Panc1 (cell line): ENCODE results near the gene DNM3. TPM values are rescaled to one million over a fixed set of nuclear protein-coding genes. Genes with fewer than 3 reads are reported as not detected.

Source experiments
- ATAC-seq: fragments of 200-7000 bp; cut with Tn5 transposase; 2 replicates; pipeline ENCODE4 v1.9.1; 2020; ENCODE audit warnings: mild to moderate bottlenecking, moderate library complexity
- BruUV-seq: library from RNA; stranded (reverse); fragments of 400-500 nt; replicated peaks from 2 replicates; lab custom pipeline; 2021; lab: Mats Ljungman, UMichigan
- CTCF ChIA-PET: fragments of 300-600 bp; sonication (Branson Sonifier 250); formaldehyde crosslinking; loops from one replicate; lab custom pipeline; 2022; ENCODE audit warnings: antibody characterized with exemption; lab: Charles Lee
- POLR2A ChIA-PET: fragments of 300-600 bp; sonication (Branson Sonifier 250); formaldehyde crosslinking; loops from one replicate; lab custom pipeline; 2022; ENCODE audit warnings: antibody characterized with exemption; lab: Charles Lee
- DNase-seq: peaks from one replicate; pipeline ENCODE4 v3.0.0-alpha.2; 2010; ENCODE audit warnings: low read depth, low spot score
- H3K27ac ChIP-seq: 2 replicates; pipeline ENCODE4 v1.5.1; 2011; ENCODE audit warnings: mild to moderate bottlenecking, low read length, inconsistent platforms
- H3K27me3 ChIP-seq: fragments of 200-500 bp; sonication (Bioruptor generic); 2 replicates; pipeline ENCODE4 v1.6.0; 2014; ENCODE audit warnings: low read length, inconsistent platforms; ENCODE audit not compliant: control insufficient read depth, insufficient read depth
- H3K36me3 ChIP-seq: fragments of 200-500 bp; sonication (Bioruptor generic); 2 replicates; pipeline ENCODE4 v1.5.1; 2014; ENCODE audit warnings: inconsistent platforms, mild to moderate bottlenecking, low read length, moderate library complexity; ENCODE audit not compliant: control insufficient read depth, insufficient read depth
- H3K4me1 ChIP-seq: 2 replicates; pipeline ENCODE4 v1.5.1; 2011; ENCODE audit warnings: inconsistent platforms, mild to moderate bottlenecking, low read length, moderate library complexity; ENCODE audit not compliant: control insufficient read depth, insufficient read depth
- H3K4me3 ChIP-seq, 2 experiments: 2 replicates each; pipeline ENCODE4 v1.5.1; 2011 to 2012; ENCODE audit warnings: low read depth in 2 of 2, low read length in 2 of 2, mild to moderate bottlenecking in 2 of 2, inconsistent platforms in 1 of 2, moderate library complexity in 1 of 2
- H3K9me3 ChIP-seq: fragments of 200-500 bp; sonication (Bioruptor generic); 2 replicates; pipeline ENCODE4 v1.5.1; 2014; ENCODE audit warnings: low read depth, mild to moderate bottlenecking, inconsistent platforms, low read length, moderate library complexity; ENCODE audit not compliant: control insufficient read depth, insufficient read depth
- POLR2AphosphoS5 ChIP-seq: IDR thresholded peaks from 2 replicates; pipeline ENCODE4 v1.6.1; 2012; ENCODE audit warnings: mild to moderate bottlenecking, low read depth, low read length, moderate library complexity
- SIN3A ChIP-seq: IDR thresholded peaks from 2 replicates; pipeline ENCODE4 v1.6.1; 2012; ENCODE audit warnings: low read depth, mild to moderate bottlenecking, low read length, moderate library complexity, borderline replicate concordance; ENCODE audit not compliant: insufficient read depth
- TCF7L2 ChIP-seq: IDR thresholded peaks from 2 replicates; pipeline ENCODE4 v1.6.1; 2011; ENCODE audit warnings: mild to moderate bottlenecking, low read depth, low read length, inconsistent platforms
- in situ Hi-C: cut with HindIII; loops from 2 replicates; pipeline ENCODE4 v1.10.0; 2016; ENCODE audit warnings: low sequenced_read_pairs, low pct_unique_long_range_greater_than_20kb
- intact Hi-C: fragments of 100-400 bp; cut with micrococcal nuclease; formaldehyde crosslinking; loops from one replicate; pipeline ENCODE4 v1.10.0; 2022; ENCODE audit not compliant: unreplicated experiment
- total RNA-seq: library from RNA; stranded (reverse); gene quantifications from one replicate; pipeline ENCODE4 v1.2.1, GENCODE V29; 2021; ENCODE audit not compliant: unreplicated experiment
- TF ChIP-seq, protein P1 (sequence below), 2 experiments: IDR thresholded peaks; 2 replicates each; pipeline ENCODE4 v1.6.1; 2011 to 2012; ENCODE audit warnings: low read depth in 2 of 2, control low read depth in 1 of 2, low read length in 1 of 2, mild to moderate bottlenecking in 1 of 2, moderate library complexity in 1 of 2; ENCODE audit not compliant: insufficient read depth in 1 of 2
- TF ChIP-seq, protein P2 (sequence below): fragments of 450-650 bp; IDR thresholded peaks from 2 replicates; pipeline ENCODE4 v1.5.1; 2017; ENCODE audit warnings: mild to moderate bottlenecking

Gene DNM3
- total RNA-seq, 1 experiment from 2014 or later = 0.46 TPM

DNA sequence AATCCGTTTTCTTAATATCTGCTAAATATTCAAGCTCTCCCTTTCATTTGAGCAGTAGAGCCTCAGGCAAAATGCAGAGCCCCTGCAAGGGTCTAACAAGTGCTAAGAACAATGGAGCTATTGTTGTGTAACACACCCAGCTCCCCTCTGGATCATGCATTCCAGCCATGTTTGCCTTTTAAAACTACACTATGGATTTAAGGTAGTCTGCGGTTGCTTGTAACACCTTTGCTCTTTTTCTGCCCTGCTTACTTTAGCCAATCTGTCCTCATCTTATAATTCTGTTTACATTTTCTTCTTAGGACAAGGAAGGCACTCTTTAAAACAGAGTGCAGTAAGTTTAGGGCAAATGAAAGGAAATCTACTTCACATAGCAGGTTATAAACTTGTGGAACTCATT lies 519.2 kb downstream of the DNM3 start:
- DNase-seq (no peak), ATAC-seq (peak; percentile 30; the same call in 1 of the 2 replicates)
- intact Hi-C loops = no loop called here
- CTCF ChIA-PET = no interaction called here
- Histone ChIP-seq H3K4me3 (no peak overlapping the region), H3K27ac (peak overlapping the region; percentile 100), H3K4me1 (peaks cover 43% of the 10 kb centered on the region), H3K9me3 (peaks cover 10% of the 10 kb centered on the region; the same call in 1 of the 2 replicates), H3K36me3 (no peaks in the 10 kb centered on the region), H3K27me3 (no peaks in the 10 kb centered on the region)
- TF ChIP-seq TCF7L2 (peak; percentile 54; the same call in 1 of the 2 replicates), POLR2AphosphoS5 (no peak)
- POLR2A ChIA-PET = interaction anchor here (1.0 kb wide), 1 partner anchor 14 kb away, joined by 3 read pairs; no protein-coding TSS in a partner anchor
- in situ Hi-C loops = no loop called here
- BruUV-seq = no TSS peak

DNA sequence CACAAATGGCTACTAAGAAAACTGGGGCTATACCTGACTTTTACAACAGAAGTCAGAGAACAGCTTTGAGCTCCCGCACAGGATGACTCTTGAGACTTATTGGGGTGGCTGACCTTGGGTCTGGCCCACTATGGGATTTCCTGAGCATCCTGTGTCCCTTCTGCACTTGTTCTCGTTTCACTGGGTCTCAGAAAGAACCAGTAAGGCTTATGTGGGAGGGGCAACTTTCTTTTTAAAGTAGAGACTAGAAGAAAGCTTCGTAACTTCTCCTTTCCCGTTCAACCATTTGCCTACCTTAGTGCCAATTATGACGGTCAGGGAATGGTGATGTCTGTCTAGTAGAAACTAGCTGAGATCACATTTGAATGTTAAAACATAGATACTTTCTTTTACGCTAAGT lies 519.7 kb downstream of the DNM3 start:
- H3K9me3 ChIP-seq = peaks cover 15% of the 10 kb centered on the region; the same call in 1 of the 2 replicates
- no TSS peak for BruUV-seq
- no peaks in the 10 kb centered on the region for H3K36me3 ChIP-seq
- H3K27me3 ChIP-seq = no peaks in the 10 kb centered on the region
- H3K4me3 ChIP-seq = no peak overlapping the region
- DNase-seq (no peak), ATAC-seq (no peak)
- in situ Hi-C loops = no loop called here
- POLR2A ChIA-PET = no interaction called here
- peaks cover 43% of the 10 kb centered on the region for H3K4me1 ChIP-seq
- CTCF ChIA-PET = no interaction called here
- TF ChIP-seq, protein P1, sequence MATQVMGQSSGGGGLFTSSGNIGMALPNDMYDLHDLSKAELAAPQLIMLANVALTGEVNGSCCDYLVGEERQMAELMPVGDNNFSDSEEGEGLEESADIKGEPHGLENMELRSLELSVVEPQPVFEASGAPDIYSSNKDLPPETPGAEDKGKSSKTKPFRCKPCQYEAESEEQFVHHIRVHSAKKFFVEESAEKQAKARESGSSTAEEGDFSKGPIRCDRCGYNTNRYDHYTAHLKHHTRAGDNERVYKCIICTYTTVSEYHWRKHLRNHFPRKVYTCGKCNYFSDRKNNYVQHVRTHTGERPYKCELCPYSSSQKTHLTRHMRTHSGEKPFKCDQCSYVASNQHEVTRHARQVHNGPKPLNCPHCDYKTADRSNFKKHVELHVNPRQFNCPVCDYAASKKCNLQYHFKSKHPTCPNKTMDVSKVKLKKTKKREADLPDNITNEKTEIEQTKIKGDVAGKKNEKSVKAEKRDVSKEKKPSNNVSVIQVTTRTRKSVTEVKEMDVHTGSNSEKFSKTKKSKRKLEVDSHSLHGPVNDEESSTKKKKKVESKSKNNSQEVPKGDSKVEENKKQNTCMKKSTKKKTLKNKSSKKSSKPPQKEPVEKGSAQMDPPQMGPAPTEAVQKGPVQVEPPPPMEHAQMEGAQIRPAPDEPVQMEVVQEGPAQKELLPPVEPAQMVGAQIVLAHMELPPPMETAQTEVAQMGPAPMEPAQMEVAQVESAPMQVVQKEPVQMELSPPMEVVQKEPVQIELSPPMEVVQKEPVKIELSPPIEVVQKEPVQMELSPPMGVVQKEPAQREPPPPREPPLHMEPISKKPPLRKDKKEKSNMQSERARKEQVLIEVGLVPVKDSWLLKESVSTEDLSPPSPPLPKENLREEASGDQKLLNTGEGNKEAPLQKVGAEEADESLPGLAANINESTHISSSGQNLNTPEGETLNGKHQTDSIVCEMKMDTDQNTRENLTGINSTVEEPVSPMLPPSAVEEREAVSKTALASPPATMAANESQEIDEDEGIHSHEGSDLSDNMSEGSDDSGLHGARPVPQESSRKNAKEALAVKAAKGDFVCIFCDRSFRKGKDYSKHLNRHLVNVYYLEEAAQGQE (IDR thresholded peaks at IDR 0.05; ENCODE audit: insufficient read depth in 1 of 2, low read depth in 2 of 2, low read length in 1 of 2) = no peak
- TF ChIP-seq, protein P2, sequence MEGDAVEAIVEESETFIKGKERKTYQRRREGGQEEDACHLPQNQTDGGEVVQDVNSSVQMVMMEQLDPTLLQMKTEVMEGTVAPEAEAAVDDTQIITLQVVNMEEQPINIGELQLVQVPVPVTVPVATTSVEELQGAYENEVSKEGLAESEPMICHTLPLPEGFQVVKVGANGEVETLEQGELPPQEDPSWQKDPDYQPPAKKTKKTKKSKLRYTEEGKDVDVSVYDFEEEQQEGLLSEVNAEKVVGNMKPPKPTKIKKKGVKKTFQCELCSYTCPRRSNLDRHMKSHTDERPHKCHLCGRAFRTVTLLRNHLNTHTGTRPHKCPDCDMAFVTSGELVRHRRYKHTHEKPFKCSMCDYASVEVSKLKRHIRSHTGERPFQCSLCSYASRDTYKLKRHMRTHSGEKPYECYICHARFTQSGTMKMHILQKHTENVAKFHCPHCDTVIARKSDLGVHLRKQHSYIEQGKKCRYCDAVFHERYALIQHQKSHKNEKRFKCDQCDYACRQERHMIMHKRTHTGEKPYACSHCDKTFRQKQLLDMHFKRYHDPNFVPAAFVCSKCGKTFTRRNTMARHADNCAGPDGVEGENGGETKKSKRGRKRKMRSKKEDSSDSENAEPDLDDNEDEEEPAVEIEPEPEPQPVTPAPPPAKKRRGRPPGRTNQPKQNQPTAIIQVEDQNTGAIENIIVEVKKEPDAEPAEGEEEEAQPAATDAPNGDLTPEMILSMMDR = no peak
- TF ChIP-seq SIN3A (no peak), POLR2AphosphoS5 (no peak), TCF7L2 (no peak)
- H3K27ac ChIP-seq = peak overlapping the region; percentile 100
- intact Hi-C loops = no loop called here

DNA sequence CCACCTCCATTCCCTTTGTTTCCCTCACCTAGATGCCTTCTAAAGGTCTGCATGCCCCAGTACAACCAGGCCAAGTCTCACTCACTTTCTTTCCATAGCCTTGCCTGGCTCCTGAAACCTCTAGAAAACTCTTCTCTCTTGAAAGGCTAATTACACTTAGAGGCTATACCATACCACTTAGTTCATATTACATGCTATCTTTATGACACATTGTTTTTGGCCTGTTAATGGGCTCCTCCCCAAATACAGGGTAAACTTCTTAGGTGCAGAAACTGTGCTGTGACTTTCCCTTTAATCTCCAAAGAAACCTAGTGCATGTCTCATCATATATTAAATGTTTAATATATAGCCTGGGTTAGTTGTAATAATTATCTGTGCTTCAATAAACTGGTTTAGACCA lies 522.6 kb downstream of the DNM3 start:
- BruUV-seq = no TSS peak
- no peaks in the 10 kb centered on the region for H3K27me3 ChIP-seq
- H3K4me3 ChIP-seq = no peak overlapping the region
- ChIA-PET CTCF (no interaction called here), POLR2A (no interaction called here)
- DNase-seq = no peak
- TF ChIP-seq TCF7L2 (no peak), SIN3A (no peak), POLR2AphosphoS5 (no peak)
- TF ChIP-seq, protein P1 (IDR thresholded peaks at IDR 0.05; ENCODE audit: insufficient read depth in 1 of 2, low read depth in 2 of 2, low read length in 1 of 2) = no peak
- TF ChIP-seq, protein P2 = no peak
- H3K4me1 ChIP-seq = peaks cover 25% of the 10 kb centered on the region
- ATAC-seq = no peak
- H3K36me3 ChIP-seq = no peaks in the 10 kb centered on the region
- H3K9me3 ChIP-seq = peaks cover 39% of the 10 kb centered on the region; the same call in 1 of the 2 replicates
- in situ Hi-C loops = no loop called here
- intact Hi-C loops = no loop called here
- H3K27ac ChIP-seq = peak overlapping the region; percentile 100
